GM18867 (cell line): Measurements from ENCODE around the gene KLK8.

Experiments used
- ATAC-seq: cut with Tn5 transposase; IDR thresholded peaks from one replicate; pipeline ENCODE4 v1.9.1; 2021; ENCODE audit warnings: mild to moderate bottlenecking, moderate library complexity; ENCODE audit not compliant: unreplicated experiment

Gene KLK8

DNA sequence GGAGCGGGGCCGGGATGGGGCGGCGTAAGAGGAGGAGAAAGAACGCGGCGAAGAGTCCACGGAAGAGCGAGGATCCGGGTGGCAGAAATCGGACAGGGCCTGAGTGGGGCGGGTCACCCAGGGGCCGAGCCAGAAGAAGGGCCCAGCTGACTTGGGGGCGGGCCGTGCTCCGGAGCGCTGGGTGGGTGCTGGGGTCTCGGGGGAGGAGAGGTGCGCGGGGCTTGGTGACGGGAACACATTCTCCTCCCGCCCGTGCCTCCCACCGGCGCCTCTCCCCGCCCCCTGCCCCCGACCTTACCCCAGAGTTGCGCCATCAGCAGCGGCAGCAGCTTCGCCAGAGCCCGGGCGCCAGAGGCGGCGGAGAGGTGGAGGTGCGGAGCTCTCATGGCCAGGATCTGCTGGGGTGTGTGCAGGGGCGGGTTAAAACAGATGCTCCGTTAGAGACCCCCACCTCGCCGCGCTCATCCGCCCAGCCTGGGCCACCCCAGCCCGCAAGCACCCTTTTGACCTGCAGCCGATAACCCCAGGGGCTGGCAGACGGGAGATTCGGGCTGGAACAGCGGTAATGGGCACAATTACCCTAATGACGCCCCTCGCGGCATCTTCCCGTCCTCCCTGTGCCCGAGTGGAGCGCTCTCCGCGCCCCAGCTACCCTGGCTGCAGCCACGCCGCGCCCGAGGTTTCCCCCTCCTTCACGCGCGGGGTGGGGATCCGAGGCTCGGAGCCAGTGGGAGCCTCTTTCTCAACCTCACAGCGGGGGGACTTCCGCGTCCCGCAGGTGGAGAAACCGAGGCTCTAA lies 17.5 kb upstream of the KLK8 start:
- ATAC-seq = no peak

DNA sequence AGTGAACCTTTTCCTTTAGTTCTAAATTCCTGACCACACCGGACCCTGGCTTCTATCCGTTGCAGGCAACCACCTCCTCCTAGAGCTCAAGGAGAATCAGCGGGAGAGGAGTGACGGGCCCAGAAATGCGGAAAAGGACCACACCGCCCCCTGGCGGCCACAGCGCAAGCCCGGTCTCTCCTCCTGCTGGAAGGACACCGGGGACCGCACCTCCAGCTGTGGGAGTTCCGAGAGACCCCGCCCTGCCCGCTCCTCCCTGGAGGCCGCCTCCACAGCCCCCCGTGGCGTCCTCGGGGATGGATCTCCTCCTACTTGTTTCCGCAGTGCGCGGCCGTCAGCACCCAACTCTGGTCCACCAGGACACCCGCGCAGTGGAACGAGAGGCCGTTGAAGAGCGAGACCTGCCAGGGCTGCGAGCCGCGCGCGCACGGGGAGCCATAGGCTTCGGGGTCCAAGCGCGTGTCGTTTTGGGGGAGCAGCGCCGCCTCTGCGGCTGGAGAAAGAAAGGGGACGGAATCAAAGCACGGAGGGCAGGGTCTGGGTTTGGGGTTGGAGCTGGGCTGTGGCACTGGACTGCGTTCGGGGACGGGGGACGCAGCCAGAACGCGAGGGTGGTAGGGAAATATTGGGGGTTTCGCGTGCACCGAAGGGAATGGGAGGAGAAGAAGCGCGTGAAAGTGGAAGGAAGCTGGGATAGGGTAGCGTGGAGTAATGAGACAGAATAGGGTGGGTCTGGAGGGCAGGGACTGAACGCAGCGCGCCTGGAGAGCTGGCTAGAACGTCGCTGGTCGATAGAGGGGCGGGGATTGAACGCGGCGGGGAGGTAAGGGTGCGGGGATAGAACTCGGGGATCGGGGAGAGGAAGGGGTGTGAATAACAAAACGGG lies 15.6 kb upstream of the KLK8 start:
- ATAC-seq = no peak

DNA sequence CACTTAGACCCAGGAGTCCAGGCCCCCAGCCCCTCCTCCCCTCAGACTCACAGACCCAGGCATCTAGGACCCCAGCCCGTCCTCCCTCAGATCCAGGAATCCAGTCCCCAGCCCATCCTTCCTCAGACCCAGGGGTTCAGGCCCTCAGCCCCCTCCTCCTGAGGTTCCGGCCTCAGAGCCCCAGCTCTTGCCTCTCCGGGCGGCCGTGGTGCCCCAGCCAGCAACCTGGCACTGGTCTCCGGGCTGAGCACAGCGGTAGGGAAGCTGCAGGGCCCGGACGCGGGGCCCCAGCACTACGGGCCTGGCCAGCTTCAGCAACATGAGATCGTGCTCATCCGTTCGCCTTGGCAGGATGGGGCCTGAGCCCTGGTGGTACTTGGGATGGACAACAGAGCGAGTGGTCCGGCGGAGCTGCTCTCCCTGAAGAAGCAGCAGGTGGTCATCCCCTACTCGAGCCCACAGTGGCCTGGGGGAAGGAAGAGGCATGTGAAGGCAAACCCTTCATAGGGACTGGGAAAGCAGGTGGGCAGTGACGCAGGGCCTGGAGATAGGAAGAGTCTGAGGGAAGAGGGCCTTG lies 14.4 kb upstream of the KLK8 start:
- no peak for ATAC-seq

DNA sequence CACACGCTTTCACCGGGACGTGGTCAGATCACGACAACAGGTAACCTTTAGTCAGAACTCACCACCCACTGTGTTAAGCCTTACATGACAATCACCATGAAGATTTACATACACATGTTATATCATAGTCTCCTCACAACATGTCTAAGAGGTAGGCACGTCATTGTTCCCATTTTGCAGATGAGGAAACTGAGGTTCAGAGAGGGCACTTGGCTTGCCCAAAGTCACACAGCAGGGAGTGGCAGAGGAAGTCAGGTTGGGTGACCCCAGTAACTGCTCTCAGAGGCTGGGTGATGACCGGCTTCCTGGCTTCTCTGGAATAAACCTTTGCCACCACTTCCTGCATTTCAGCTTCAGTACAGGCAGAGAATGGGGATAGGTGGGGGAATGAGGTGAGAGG lies 12.8 kb upstream of the KLK8 start:
- no peak for ATAC-seq

DNA sequence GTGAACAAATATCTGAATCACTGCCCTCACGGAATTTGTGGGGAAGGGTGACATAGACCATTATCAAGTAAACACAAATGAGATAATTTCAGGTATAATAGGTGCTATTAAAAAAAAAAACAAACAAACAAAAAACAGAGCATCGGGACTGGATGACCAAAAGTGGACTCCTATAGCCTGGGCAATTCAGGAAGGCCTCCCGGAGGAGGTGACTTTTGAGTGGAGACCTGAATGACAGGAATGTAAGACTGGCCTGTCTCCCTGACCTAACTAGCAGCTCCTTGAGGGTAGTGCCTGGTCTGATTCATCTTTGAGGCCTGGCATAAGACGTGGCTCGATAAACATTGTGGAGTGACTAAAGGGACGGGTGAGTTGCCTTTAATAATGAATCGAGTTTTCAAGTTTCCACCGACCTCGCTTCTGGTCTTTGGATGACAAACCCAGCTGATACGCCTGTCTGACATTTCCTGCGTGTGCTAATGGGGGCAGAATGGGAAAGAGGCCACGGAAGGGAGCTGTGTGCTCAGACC lies 11.3 kb upstream of the KLK8 start:
- ATAC-seq = no peak

DNA sequence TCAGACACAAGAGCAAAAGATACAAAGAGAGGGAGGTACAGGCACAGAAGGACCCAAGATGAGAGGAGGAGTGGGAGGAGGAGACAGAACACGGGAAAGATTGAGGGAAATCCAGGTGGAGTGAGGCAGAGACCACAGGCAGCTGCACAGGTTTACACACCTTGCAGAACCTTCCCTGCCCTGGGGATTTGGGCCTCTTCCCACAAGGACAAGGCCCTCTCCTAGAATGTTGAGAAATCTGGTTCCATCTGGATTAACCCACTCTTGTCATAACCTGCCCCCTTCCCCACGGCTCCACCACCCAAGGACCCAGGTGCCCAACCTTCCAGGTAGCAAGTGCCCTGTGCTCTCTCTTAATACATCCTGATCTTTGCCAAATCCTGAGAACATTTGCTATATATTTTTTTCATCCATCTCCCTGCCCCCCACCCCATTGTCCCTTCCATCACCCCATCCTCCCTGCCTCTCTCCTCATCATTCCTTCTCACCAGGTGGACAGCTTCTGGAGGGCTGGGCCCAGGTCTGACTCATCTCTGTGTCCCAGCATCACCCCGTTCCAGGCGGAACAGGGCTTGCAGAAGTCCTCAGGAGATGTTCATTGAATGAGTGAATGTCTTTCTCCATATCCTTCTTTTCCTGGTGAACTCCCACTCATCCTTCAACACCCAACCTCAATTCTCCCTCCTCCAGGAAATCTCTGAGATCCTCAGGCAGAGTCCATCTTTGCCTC lies 8.8 kb upstream of the KLK8 start:
- no peak for ATAC-seq

DNA sequence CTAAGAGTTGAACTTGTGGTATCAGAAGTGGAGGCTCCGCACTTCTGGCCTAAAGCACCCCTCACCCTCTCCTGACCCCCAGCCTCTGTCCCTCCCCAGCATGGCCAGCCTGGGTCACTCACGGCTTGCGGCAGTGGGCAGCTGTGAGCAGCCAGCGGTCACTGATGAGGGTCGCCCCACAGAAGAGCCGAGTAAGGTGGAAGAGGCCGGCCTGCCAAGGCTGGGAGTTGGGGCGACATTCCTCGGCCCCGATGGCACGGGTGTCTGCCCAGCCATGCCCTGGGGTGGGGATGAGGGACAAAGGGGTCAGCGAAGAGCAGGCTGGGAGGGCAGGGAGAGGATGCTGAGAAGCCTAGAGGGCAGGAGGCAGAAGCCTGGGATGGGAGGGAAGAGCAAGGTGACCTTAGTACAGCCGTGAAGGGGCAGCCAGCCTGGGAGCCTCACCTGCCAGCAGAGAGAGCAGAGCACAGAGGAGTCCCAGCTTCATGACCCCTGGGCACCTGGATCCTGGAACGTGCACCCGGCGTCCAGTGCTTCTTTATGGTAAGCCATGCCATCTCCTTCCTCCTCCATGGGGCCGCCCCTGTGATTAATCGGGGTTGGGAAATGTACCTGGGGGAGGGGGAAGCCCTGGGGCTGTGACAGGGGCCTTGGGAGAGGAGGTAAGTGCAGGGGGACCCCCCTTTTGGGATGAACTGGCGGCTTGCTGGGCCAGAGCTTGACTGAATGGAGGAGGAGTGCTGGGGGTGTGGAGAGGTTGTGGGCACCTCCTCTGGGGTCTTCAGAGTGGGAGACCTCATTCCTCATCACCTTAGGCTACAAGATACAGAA lies 7.9 kb upstream of the KLK8 start:
- ATAC-seq = no peak

DNA sequence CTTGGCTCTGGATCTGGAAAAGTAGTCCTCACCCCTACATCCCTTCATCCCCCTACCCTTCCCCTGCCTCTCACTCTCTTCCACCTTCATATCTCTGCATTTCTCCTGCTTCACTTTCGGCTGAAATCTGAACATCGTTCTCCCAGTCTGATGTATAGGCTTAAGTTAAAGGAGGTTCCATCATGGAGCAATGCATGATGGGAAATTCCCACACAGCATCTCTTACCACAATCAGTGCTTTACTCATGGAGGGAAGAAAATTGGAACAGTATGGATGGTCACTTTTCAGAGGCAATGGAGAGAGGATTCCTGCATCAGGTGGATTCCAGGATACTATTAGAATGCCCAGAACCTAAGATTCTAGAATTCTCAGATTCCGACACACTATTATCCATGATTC lies 6.1 kb upstream of the KLK8 start:
- ATAC-seq = no peak

DNA sequence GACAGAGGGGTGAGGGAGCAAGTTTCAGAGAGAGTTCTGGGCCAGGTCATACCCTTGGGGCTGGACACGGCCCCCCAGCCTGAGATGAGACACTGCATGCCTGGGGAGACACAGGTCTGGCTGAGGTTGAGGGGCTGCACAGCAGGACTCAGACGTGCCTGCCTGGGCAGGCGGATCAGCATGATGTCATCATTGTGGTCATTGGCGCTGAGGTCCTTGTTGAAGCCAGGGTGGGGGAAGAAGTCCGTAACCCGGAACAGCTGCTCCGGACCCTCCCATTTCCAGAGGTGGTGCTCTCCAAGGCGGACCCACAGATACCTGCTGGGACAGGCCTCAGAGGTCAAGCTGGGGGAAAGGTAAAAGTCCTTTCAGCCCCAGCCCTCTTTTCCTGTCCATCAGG lies 5.0 kb upstream of the KLK8 start:
- no peak for ATAC-seq

DNA sequence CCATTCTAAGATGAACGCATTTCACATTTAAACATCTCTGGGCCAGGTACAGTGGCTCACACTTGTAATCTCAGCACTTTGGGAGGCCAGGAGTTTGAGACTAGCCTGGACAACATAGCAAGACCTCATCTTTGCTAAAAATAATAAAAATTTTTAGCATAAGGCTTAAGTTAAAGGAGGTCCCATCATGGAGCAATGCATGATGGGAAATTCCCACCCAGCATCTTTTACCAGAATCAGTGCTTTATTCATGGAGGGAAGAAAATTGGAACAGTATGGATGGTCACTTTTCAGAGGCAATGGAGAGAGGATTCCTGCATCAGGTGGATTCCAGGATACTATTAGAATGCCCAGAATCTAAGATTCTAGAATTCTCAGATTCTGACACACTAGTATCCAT lies 3.8 kb upstream of the KLK8 start:
- ATAC-seq = no peak

DNA sequence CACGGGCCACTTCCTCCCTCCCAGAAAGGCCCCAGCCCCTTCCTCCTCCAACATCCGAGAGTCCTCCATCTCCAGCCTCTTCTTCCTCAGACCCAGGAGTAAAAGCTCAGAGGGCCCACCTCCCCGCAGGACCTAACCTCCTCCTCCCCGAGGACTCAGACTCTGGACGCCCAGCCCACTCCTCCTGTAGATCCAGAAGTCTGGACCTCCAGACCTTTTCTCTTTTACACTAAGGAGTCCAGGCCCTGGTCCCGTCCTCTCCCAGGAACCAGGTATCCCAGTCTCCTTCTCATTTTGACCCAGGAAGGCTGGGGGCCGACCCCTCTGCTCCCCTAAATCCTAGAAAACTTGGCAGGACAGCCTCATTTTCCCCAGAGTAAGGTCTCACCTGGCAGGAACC lies 1.9 kb upstream of the KLK8 start:
- no peak for ATAC-seq

DNA sequence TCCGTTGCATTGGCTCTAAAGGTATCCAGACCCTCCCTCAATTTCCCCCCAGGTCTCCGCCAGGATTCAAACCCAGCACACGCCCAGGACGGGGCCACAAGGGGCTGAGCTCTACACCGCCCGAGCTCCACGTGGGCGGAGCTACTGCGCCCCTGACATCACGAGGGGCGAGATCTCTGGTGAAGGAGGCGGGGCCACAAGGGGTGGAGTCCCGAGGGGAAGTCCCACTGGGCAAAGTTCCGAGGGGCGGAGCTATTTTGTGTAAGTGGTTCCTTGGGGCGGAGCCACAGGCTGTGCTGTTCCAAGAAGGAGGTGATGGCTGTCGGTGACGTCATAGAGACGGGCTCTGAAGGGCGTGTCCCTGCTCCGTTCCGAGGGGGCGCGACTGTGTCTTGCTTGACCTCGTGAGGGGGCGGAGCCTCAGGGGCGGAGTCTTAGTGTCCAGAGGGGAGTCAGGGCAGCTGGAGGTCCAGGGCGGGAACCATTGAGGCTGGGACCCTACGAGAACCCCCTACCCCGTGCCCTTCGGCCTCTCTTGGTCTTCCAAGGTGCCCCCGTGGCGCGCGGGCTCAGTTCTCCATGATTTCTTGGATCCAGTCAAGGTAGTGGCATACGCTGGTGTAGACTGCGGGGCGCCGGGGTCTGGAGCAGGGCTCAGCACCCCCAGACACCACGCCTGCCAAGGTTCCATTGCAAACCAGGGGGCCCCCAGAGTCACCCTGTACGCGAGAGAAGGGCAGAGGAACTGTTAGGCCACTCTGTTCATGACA lies 1.3 kb upstream of the KLK8 start:
- ATAC-seq = no peak

DNA sequence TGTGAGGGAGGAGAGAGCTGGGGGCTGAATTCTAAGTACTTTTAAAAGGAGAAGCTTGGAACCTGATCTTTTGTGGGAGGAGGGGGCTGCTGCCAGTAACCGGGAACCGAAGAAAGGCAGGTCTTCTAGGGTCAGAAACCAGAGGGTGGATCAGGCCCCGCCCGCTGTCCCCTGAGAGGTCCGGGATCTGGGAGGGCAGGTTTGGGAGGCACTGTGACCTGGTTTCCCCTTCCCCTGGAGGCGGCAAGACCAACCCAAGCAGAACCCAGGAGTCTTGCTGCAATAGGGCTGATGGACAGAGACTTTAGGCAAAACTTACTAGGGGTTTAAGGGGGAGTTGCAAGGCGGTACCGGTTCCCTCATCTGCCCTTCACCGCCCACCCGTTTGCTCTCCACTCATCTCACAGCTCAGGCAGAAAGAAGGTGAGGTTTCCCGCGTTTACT lies 707 bp upstream of the KLK8 start:
- no peak for ATAC-seq

DNA sequence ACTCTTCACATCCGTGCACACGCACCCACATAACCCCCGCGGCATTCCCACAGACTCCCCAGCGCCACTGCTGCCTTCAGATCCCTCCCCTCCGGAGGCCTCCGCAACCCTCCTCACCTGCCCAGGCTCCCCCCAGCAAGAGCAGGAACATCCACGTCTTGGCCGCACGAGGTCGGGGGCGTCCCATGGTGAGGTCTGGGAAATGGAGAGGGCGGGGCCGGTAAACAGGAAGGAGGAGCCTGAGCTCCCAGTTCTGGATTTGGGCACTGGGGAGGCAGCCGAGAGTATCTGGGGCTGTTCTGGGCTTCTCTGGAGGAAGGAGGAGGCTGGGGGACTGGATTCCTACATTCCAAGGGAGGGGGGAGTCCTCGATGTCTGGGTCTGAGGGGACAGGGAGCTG lies 423 bp downstream of the KLK8 start:
- no peak for ATAC-seq

DNA sequence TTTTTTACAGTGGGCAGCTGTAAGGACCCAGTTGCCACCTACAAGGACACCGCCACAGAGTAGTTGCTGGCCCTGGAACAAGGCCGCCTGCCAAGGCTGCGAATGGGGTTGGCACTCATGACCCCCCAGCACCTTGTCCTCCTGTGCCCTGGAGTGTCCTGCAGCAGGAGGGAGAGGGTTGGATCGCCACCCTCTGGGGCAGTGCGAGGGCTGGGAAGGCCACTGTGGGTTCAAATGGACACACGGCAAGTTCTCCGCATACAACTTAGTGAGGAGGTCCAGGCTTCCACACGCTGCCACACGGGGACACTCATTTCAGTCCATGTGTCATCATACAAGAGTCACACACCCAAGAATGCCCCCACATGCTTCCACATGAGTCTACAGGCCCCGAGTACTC lies 978 bp downstream of the KLK8 start:
- ATAC-seq = no peak

DNA sequence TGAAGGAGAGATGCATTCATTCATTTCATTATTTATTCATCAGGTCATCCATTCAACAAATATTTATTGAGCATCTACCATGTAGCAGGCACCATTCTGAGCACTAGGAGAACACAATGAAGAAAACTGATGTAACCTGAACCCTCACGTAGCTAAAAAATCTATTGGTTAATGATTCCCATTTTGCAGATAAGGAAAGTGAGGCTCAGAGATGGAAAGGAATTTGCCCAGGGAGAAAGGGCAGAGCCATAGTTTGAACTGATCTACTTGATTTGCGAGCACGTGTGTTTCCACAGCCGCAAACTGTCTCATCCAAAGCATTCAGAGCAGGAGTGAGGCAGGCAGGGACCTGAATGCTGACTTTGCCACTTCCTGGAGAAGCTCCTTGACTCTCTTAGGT lies 2.7 kb downstream of the KLK8 start:
- no peak for ATAC-seq

DNA sequence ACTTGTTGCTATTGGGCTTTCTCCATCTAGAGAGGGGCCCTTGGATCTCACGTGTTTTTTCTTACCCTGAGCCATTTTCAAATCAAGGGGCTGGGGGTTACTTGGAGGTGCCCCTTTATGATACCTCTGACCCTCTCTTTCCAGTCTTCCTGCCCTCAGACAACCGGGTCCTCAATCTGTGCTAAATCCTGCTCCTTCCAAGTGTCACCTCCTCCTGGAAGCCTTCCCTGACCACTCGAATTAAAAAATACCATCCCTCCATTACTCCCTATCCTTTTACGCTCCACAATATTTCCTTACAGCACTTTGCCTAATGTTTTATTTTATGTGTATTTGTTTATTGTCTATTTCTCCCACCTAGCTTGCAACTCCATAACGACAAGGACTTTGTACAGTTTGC lies 3.3 kb downstream of the KLK8 start:
- ATAC-seq = no peak

DNA sequence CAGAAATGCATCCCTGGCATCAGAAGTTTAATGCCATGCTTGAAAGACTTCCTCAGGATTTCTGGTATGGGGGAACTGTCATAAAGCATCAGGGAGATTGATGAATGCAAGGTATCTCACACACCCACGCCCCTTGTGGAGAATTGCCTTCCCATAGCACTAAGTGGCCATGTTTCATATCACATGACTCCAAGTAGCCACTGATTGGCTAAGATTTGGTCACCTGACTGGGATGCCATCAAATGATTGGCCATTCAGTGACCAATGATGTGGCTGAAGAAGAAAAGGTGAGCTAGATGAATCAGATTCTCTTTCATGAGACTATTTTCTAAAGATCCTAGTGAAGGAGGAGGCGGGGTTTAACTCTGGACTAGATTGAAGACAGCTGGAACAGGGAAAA lies 7.3 kb downstream of the KLK8 start:
- ATAC-seq = no peak

DNA sequence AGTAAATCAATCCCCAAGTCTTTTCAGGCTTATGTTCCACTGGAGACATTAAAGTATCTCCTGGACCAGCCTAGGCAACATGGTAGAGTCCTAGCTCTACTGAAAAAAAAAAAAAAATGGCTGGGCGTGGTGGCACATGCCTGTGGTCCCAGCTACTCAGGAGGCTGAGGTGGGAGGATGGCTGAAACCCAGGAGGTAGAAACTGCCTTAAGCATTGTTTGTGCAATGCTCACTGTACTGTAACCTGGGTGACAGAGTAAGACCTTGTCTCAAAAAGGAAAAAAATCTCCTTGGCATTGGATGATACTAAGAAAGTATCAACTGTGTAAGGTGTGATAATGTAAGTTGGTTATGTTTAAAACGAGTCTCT lies 8.8 kb downstream of the KLK8 start:
- ATAC-seq = no peak
